ENCODE data around the gene FSTL5.

Gene FSTL5

DNA sequence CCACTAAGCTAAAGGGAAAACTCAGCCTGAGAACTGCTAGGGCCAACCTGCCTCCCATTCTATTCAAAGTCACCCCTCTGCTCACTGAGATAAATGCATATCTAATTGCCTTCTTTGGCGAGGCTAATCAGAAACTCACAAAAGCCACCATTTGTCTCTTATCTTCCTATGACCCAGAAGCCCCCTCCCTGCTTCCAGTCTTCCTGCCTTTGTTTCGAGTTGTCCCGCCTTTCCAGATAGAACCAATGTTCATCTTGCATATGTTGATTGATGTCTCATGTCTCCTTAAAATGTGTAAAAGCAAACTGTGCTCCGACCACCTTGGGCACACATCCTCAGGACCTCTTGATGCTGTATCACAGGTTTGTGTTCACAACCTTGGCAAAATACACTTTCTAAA is 459.8 kb downstream of the FSTL5 start:
- no peak for DNase-seq (ENCODE audit: low spot score)

DNA sequence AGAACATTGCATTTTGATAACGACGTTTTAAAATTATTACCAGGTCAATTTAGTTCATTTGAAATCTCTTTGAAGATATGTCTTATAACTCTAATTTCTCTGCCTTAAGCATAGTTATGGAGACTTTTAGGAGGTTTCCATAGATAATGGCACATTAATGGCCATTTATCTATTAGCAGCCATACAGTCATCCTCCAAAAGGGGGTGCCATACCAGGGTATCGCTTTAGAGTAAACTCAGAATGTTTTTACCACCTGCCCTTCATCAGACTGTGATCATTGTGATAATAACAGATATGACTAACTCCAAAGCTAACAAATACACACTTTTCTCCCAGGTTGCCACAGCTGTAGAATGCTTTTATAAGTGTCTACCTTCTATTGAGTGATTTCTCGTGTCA is 461.5 kb downstream of the FSTL5 start:
- DNase-seq (ENCODE audit: low spot score) = no peak

- no peak for DNase-seq (ENCODE audit: low spot score)
Measured at GRCh38 chr4:161696944-161697343, 466.9 kb downstream of the FSTL5 start.

DNA sequence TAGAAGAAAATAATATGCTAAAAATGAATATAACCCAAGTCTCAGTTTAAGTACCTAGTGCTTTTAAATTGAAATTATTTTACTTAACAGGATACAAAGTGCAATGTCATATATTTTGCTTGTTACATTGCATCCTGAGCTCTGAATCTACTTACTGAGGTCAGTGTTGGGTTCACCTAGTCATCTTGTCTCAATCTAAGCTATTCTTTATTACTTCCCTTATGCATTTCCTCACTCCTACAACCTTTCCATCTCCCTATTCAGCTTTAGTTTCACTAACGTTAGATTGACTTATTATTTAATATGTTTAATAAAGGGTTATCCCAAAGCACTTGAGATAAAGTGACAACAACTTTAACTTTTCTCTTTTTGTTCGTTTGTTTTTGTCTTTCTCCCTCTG is 483.7 kb downstream of the FSTL5 start:
- DNase-seq (ENCODE audit: low spot score) = no peak

DNA sequence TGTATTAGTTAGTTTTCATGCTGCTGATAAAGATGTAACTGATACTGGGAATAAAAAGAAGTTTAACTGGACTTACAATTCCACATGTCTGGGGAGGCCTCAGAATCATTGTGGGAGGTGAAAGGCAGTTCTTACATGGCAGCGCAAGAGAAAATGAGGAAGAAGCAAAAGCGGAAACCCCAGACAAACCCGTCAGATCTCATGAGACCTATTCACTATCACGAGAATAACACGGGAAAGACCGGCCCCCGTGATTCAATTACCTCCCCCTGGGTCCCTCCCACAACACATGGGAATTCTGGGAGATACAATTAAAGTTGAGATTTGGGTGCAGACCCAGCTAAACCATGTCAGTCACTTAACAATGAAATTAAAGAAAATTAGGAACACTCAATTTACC is 499.1 kb downstream of the FSTL5 start:
- no peak for DNase-seq (ENCODE audit: low spot score)

DNA sequence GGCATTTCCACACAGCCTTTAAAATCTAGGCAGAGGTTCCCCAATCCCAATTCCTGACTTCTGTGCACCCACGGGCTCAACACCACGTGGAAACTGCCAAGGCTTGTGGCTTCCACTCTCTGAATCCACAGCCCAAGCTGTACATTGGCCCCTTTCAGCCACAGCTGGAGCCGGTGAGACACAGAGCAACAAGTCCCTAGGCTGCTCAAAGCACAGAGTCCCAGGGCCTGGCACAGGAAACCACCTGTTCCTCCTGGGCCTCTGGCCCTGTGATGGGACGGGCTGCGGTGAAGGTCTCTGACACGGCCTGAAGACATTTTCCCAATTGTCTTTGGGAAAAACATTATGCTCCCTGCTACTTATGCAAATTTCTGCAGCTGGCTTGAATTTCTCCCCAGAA is 500.0 kb downstream of the FSTL5 start:
- DNase-seq (ENCODE audit: low spot score) = no peak

GRCh38 chr4:161658676-161659075 is 505.1 kb downstream of the FSTL5 start:
- no peak for DNase-seq (ENCODE audit: low spot score)

DNA sequence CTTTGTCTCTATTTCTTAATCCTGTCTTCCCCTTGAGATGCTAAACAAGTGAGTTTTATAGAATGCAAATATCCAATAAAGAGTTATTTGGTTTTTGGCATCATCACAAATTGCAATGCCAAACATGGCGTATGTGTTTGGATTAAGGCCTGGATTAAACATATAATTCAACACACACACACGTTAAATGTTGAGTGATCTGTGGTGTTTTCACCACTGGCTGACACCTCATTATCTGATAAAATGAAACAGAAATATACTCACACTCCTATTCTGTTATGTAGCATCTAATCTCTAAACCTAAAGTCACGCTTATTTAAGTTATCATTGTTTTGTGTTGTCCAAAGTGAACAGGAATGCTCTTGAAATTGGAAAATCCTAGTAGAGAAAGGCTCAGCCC is 506.2 kb downstream of the FSTL5 start:
- no peak for DNase-seq (ENCODE audit: low spot score)

DNA sequence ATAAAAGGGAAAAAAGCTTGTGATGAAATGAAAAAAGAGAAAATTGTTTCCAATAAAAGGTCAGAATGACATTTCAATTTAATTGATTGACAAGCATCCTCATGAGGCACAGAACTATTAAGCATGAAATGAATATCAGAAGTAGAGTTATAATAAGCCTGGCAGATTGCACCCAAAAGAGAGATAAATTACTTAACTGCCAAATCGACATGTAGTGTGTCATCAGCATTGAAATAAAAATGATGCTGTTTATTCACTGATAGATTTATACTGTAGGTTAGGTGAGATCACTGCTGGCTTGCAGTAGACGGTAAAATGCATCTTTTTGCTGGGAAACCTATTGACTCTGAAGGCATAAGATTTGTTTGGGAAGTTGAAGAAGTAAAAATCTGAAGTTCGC is 507.2 kb downstream of the FSTL5 start:
- no peak for DNase-seq (ENCODE audit: low spot score)

DNA sequence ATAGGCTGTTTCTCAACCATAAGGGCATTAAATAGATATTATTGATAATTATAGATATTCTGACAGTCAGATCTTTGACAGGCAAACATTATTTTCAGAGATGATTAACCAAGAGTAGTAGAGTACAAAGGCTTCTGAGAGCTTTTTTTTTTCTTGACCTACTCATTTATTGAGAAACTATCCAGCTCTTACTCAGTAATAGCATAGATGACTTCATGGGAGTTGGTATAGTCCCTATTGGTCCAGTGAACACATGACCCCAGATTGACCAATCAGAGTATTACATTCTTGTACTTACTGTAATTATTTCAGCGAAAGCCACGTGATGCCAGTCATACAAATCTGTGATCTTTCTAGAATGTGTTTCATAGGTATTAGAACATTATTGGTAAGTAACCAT is 508.7 kb downstream of the FSTL5 start:
- no peak for DNase-seq (ENCODE audit: low spot score)

GRCh38 chr4:161653697-161654096 is 510.1 kb downstream of the FSTL5 start:
- DNase-seq (ENCODE audit: low spot score) = no peak

DNA sequence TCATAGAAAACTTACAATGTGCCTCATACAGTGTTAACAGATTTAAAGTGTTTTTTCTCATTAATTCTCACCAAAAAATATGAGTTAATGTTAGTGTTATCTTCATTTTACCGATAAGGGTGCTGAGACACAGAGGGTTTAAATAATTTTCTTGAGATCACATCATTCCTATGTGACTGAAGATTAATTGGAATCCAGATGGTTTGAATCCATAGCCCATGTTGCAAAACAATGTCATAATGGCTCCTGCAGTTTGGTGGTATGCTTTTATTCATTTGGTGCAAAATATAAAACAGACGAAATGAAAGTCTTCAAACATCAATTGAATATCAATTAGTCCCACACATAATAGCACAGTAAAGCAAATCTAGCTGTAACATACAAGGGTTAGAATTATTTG is 512.2 kb downstream of the FSTL5 start:
- DNase-seq (ENCODE audit: low spot score) = no peak

- no peak for DNase-seq (ENCODE audit: low spot score)
Measured at GRCh38 chr4:161650812-161651211, 513.0 kb downstream of the FSTL5 start.

- DNase-seq (ENCODE audit: low spot score) = no peak
Measured at GRCh38 chr4:161647757-161648156, 516.0 kb downstream of the FSTL5 start.

- DNase-seq (ENCODE audit: low spot score) = no peak
Measured at GRCh38 chr4:161642708-161643107, 521.1 kb downstream of the FSTL5 start.

DNA sequence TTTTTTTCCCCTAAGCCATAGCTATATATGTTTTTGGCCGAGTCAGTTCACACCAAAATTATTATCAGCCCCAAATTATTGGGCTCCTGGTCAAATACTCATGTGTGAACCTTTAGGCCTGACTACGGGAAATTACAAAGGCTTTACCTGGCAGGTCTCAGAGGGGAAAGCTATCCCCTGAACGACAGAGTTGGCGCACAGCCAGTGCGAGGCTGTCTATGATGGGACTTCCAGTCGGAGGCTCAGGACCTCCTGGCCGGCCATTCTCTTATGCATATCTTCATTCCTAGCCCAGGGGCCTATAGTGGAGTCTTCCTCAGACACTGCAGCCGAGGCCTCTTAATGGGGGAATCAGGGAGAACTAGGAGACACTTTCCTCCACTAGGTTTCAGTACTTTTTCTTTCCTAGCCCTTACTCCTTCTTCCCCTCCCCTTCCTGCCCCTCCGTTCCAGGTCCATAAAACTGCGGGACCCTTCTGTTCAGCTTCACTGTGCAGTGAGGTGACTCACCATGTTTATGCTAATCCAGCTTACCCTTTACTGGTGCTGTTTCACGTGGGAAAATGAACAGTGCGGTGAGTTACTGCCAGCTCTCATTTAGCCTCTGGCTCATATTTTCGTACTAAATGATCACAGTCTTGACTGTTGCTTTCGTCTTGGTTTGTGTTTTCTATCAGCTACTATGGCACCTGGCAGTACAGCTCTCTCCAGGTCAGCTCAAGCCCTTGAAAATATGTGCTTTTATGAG is 533.9 kb downstream of the FSTL5 start:
- no peak for DNase-seq (ENCODE audit: low spot score)

DNA sequence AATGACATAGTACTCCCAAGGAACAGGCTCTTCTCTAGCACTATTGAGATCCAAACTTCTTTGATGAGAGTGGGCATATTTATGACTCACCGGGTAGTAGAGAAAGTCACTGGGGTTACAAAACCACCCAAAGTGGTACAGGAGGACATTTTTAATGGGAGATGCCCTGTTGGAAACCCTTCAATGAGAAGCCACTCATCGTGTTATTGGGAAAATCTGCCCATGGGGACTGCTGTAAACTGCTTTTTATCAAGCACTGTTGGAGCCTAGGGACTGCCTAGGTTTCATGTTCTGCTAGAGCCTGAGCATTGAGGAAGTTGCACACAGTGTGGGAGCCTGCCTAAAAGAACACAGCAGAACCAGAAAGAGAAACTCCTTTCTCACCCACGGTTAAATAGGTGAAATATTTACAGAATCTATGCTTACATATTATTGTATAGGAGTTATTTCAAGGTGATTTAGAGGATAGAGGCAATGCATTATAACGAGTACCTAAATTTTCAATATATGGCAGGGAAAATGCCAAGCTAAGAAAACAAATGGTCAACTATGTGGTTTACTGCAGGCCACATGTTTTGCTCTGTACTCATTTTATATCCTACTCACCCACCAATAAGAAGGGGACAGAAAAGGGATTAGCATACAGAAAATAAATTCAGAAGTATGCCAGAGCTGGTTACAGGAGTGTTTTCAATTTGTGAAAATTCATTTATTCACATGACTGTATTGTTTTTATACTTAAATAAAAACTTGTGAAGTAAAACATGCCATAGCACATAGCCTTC is 559.1 kb downstream of the FSTL5 start:
- DNase-seq (ENCODE audit: low spot score) = no peak

GRCh38 chr4:161601011-161601410 is 562.8 kb downstream of the FSTL5 start:
- no peak for DNase-seq (ENCODE audit: low spot score)

DNA sequence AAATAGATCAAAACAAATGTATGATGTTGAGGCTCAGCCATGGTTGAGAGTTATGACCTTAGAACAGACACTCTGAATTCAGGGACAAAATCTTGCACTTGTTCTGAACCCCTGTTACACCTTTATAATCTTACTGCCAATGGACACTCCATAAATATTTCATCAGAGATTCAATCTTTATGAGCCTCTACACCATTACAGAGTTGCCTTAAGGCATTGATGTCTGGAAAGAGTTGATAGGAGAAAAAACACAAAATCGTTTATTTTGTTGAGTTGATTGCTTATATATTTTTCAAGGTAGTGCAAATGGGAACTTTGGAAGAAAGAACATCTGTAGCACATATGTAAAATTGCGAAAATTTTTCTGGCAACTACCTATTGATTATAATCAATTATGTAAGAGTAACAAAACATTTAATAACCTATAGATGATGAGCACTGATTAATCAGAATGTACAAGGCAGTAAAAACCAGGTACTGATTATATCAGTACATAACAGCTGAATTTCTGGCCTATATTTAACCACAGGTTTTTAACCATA is 568.5 kb downstream of the FSTL5 start:
- DNase-seq (ENCODE audit: low spot score) = no peak

DNA sequence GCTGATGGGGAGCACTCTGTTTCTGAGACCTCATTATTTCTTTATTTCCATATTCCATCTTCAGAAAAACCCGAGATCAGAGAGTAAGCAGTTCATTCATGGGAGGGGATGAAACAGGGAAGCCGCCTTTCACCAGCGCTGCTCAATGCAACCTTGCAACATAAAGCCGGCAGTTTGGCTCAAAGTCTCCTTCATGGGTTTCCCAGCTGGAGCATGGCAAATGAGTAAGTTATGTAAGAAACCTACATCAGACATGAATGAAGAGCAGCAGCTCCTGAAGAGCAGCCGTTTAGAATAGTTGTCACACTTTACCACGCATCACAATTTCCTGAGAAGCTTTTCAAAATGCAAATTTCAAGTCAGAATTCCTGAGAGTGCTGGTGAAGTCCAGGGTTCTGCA is 578.8 kb downstream of the FSTL5 start:
- no peak for DNase-seq (ENCODE audit: low spot score)

DNA sequence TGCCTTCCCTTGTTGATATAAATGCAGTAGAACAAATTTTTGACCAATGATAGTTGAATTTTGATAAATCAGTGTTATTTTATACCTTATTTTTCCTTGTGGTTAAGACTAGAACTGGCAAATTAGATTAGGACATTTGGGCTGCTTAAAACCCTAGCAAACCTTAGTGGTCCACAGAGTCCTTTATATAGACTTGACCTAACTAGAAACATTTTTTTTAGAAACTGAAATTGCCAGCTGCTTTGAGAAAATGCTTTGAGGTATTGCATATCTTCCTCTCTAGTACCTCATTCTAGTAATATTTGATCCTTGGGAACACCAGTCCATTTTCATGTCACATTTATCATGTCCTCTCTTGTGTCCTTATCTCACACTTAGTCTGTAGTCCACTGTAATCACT is 580.3 kb downstream of the FSTL5 start:
- no peak for DNase-seq (ENCODE audit: low spot score)

DNA sequence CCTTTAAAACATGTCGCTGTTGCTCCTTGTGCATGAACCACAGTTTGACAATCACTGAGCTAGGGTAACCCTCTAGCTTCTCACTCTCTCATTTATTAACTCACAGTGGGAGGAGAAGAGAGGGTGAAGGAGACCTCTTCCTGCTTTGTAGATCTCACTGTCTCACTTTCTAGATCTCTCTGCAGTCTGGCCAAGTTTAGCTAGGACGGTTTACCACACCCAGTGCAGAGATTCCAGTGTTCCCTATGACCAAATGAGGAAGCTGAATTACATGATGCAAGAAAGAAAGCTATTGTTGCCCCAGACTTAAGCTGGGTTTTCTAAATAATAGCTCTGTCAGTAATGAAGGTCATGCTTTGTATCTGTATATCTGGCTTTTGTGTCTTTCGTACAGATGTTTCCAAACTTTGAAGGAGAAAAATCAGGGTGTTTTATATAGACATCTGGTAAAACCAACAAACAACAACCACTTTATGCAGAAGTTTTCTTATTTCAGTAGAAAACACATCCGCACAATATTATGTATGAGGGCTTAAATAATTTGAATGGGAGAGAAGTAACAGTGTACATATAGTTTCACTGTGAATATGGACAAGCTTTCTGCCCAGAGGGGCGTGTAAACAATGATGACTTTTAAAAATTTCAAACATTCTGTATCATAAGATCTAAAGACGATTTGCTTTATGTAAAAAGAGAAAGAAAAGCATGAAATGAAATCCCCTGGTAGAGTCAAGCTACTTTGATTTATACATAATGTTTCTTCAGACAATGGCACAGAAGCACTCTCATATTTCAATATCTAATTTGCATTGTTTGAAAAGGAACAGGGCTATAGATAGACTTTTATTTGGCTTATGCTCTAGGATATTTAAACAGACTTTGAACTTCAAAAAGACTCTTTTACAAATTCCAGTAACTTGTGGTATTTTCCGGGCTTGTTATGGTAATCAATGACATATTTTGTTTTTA is 582.3 kb downstream of the FSTL5 start:
- DNase-seq (ENCODE audit: low spot score) = no peak
